Right lobe of liver (tissue), 6 donors: ENCODE results near the gene FKBP1A. TPM values are rescaled to one million over a fixed set of nuclear protein-coding genes. Genes with fewer than 3 reads are reported as not detected.

Source experiments
- ATAC-seq, 4 donors: fragments of 200-7000 bp; cut with Tn5 transposase; one replicate each; pipeline ENCODE4 v1.9.1; 2020; ENCODE audit warnings: mild to moderate bottlenecking in 4 of 4, moderate library complexity in 4 of 4
- DNase-seq, 3 donors: peaks; one replicate each; pipeline ENCODE4 v3.0.0-alpha.2; 2020
- H3K27ac ChIP-seq, 3 donors: fragments of 200-600 bp; one replicate each; pipeline ENCODE4 v1.8.0; 2022
- H3K27me3 ChIP-seq, 2 donors: fragments of 200-600 bp; one replicate each; pipeline ENCODE4 v1.8.0; 2022
- H3K36me3 ChIP-seq, 4 donors: fragments of 200-600 bp; sonication (generic) in 1 of 4; one replicate each; pipeline versions ENCODE4 v1.5.1 to v1.8.0; 2017 to 2022; ENCODE audit warnings: control low read depth in 1 of 4
- H3K4me1 ChIP-seq, 4 donors: fragments of 200-600 bp; sonication (generic) in 1 of 4; one replicate each; pipeline versions ENCODE4 v1.5.1 to v1.8.0; 2017 to 2022; ENCODE audit warnings: control low read depth in 1 of 4
- H3K4me3 ChIP-seq, 3 donors: fragments of 200-600 bp; one replicate each; pipeline ENCODE4 v1.8.0; 2022
- H3K9me3 ChIP-seq, 4 donors: fragments of 200-600 bp; sonication (generic) in 1 of 4; one replicate each; pipeline versions ENCODE4 v1.5.1 to v1.8.0; 2017 to 2022; ENCODE audit warnings: control low read depth in 1 of 4
- CTCF ChIP-seq, 4 donors: fragments of 200-600 bp in 3 of 4; fragments of 450-650 bp in 1 of 4; IDR thresholded peaks; one replicate each; pipeline versions ENCODE4 v1.5.1 to v1.8.0; 2016 to 2022; ENCODE audit warnings: antibody characterized with exemption in 4 of 4, mild to moderate bottlenecking in 2 of 4
- POLR2A ChIP-seq: fragments of 450-650 bp; IDR thresholded peaks from one replicate; pipeline ENCODE4 v1.6.1; 2017; ENCODE audit warnings: antibody characterized with exemption, mild to moderate bottlenecking
- WGBS: methylation state at CpG from one replicate; pipeline ENCODE4 v1.1.6; 2018; ENCODE audit warnings: low coverage, low lambda C conversion rate; ENCODE audit not compliant: insufficient coverage; ENCODE audit errors: missing lambda C conversion rate; 5-methylcytosine and 5-hydroxymethylcytosine counted together
- intact Hi-C, 2 donors: fragments of 100-400 bp; cut with DNase I; formaldehyde crosslinking; loops; one replicate each; pipeline versions ENCODE4 v1.11.2 to v1.14.1; 2022
- total RNA-seq, 6 experiments: library from RNA; depleted of rRNA in 2 of 6; stranded (reverse); fragments of >200 nt in 2 of 6; fragmentation: NEBNext Ultra II Directional in 3 of 6; extraction: Animal tissue kit (Norgen Biotek cat#: 25700) in 3 of 6; gene quantifications; one replicate each; pipeline versions ENCODE4 v1.1.0 to v1.2.4, GENCODE V29; 2016 to 2023
- donor health status: DM: no; HTN: yes; CAD: no.
- donor health status: DM: no; HTN: no; CAD: no.
- donor health status: DM: no; HTN: no; CAD: no.
- donor health status: DM: no; HTN: yes; CAD: no.
- donor health status: DM: no; HTN: yes; CAD: no.

Gene FKBP1A
- total RNA-seq, 6 experiments from 2014 or later = 56.9 to 86.9 (median 63.4) TPM

GRCh38 chr20:1338096-1338495 is 54.8 kb downstream of the FKBP1A start:
- H3K4me3 ChIP-seq = no peak overlapping the region
- WGBS = no CpG with 5 or more reads among the region's 5 CpGs
- H3K4me1 ChIP-seq = peaks cover 0 to 15% (median 5%) of the 10 kb centered on the region in 4 donors
- DNase-seq = no peak
- TF ChIP-seq CTCF (IDR thresholded peaks at IDR 0.05) (no peak), POLR2A (no peak)
- no peaks in the 10 kb centered on the region for H3K9me3 ChIP-seq
- no peaks in the 10 kb centered on the region for H3K36me3 ChIP-seq
- H3K27ac ChIP-seq = peak overlapping the region in 1 of 3 donors; percentile 22
- H3K27me3 ChIP-seq = no peaks in the 10 kb centered on the region
- intact Hi-C loops = no loop called here
- ATAC-seq = no peak

- intact Hi-C loops = no loop called here
- Histone ChIP-seq H3K4me3 (no peak overlapping the region), H3K9me3 (no peaks in the 10 kb centered on the region), H3K27ac (peak overlapping the region in 1 of 3 donors; percentile 22), H3K4me1 (peaks cover 0 to 15% (median 5%) of the 10 kb centered on the region in 4 donors), H3K36me3 (no peaks in the 10 kb centered on the region), H3K27me3 (no peaks in the 10 kb centered on the region)
- TF ChIP-seq CTCF (IDR thresholded peaks at IDR 0.05) (no peak), POLR2A (no peak)
- WGBS = 47% methylated on average over 5 of the region's 5 CpGs
- DNase-seq (no peak), ATAC-seq (no peak)
These were observed 55.4 kb downstream of the FKBP1A start for GRCh38 chr20:1337441-1337840.

- Histone ChIP-seq H3K9me3 (no peaks in the 10 kb centered on the region), H3K36me3 (no peaks in the 10 kb centered on the region), H3K4me3 (no peak overlapping the region), H3K4me1 (peaks cover 0 to 15% (median 5%) of the 10 kb centered on the region in 4 donors), H3K27me3 (no peaks in the 10 kb centered on the region), H3K27ac (peak overlapping the region in 2 of 3 donors; percentile 34 to 39)
- DNase-seq (peak; percentile 78 to 90 (median 85)), ATAC-seq (peak; percentile 90 to 91 (median 90))
- intact Hi-C loops = no loop called here
- 29% methylated on average over 12 of the region's 14 CpGs for WGBS
- TF ChIP-seq CTCF (IDR thresholded peaks at IDR 0.05) = no peak
- TF ChIP-seq POLR2A = no peak
These were observed 56.0 kb downstream of the FKBP1A start for GRCh38 chr20:1336699-1337367.

- peaks cover 0 to 15% (median 5%) of the 10 kb centered on the region in 4 donors for H3K4me1 ChIP-seq
- DNase-seq (peak in 1 of 3 donors; percentile 78), ATAC-seq (peak; percentile 11 to 56 (median 38))
- no peak for TF ChIP-seq CTCF (IDR thresholded peaks at IDR 0.05)
- TF ChIP-seq POLR2A = no peak
- H3K27me3 ChIP-seq = no peaks in the 10 kb centered on the region
- peak overlapping the region; percentile 10 to 39 (median 34) for H3K27ac ChIP-seq
- intact Hi-C loops = no loop called here
- no peaks in the 10 kb centered on the region for H3K9me3 ChIP-seq
- H3K4me3 ChIP-seq = no peak overlapping the region
- no peaks in the 10 kb centered on the region for H3K36me3 ChIP-seq
- whole genome bisulfite sequencing = 49% methylated on average over 3 of the region's 6 CpGs
These were observed 56.7 kb downstream of the FKBP1A start for GRCh38 chr20:1335961-1336698.
